GM19193 (cell line): ENCODE data around the gene GFPT2.

ENCODE experiments used
- POLR2A ChIP-seq: IDR thresholded peaks from 4 replicates; pipeline ENCODE4 v1.6.1; 2011; ENCODE audit not compliant: insufficient read depth, insufficient read length; ENCODE audit errors: extremely low read depth

Gene GFPT2

GRCh38 chr5:180332861-180333260 lies 20.3 kb downstream of the GFPT2 start:
- no peak for TF ChIP-seq POLR2A

- no peak for TF ChIP-seq POLR2A
Observed at GRCh38 chr5:180332051-180332517, 21.1 kb downstream of the GFPT2 start.

GRCh38 chr5:180331647-180331950 lies 21.5 kb downstream of the GFPT2 start:
- TF ChIP-seq POLR2A: no peak

- TF ChIP-seq POLR2A: no peak
Observed at GRCh38 chr5:180330810-180331646, 22.1 kb downstream of the GFPT2 start.

- TF ChIP-seq POLR2A: no peak
Observed at GRCh38 chr5:180330270-180330648, 22.9 kb downstream of the GFPT2 start.

- no peak for TF ChIP-seq POLR2A
Observed at GRCh38 chr5:180329606-180330269, 23.4 kb downstream of the GFPT2 start.

GRCh38 chr5:180329138-180329435 lies 24.0 kb downstream of the GFPT2 start:
- no peak for TF ChIP-seq POLR2A

- no peak for TF ChIP-seq POLR2A
Observed at GRCh38 chr5:180328296-180329137, 24.6 kb downstream of the GFPT2 start.

- TF ChIP-seq POLR2A: no peak
Observed at GRCh38 chr5:180326989-180327565, 26.1 kb downstream of the GFPT2 start.

- TF ChIP-seq POLR2A: no peak
Observed at GRCh38 chr5:180324601-180324950, 28.6 kb downstream of the GFPT2 start.

GRCh38 chr5:180323941-180324600 lies 29.1 kb downstream of the GFPT2 start:
- no peak for TF ChIP-seq POLR2A

GRCh38 chr5:180323160-180323559 lies 30.0 kb downstream of the GFPT2 start:
- TF ChIP-seq POLR2A: no peak

- TF ChIP-seq POLR2A: no peak
Observed at GRCh38 chr5:180318456-180319089, 34.6 kb downstream of the GFPT2 start.

GRCh38 chr5:180316586-180316985 lies 36.5 kb downstream of the GFPT2 start:
- TF ChIP-seq POLR2A: no peak

GRCh38 chr5:180315762-180316212 lies 37.3 kb downstream of the GFPT2 start:
- TF ChIP-seq POLR2A: no peak
